DMS153 (cell line): Measurements from ENCODE around the gene EFCAB6.

ENCODE experiments used
- DNase-seq: peaks from one replicate; lab custom pipeline; 2025; lab: John Stamatoyannopoulos, UW

The EFCAB6 gene

DNA sequence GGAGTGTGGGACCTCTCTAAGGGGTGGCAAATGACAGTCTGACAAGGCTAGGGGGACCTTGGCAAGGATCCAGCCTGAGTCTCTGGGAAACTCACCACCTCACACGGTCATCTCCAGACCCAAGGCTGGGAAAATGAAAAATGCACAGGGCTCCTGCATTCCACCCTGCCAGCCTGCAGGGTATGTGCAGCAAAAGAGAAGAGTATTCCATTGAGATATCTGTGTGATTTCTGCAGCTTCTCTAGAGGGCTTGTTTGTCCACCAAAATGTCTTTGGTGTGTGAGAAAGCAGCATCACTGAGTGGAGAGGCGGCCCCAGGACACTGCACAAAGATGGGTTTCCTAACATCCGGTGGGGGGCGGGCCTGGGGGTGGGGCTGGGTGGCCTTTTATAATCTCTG lies 177.8 kb downstream of the EFCAB6 start:
- no peak for DNase-seq

DNA sequence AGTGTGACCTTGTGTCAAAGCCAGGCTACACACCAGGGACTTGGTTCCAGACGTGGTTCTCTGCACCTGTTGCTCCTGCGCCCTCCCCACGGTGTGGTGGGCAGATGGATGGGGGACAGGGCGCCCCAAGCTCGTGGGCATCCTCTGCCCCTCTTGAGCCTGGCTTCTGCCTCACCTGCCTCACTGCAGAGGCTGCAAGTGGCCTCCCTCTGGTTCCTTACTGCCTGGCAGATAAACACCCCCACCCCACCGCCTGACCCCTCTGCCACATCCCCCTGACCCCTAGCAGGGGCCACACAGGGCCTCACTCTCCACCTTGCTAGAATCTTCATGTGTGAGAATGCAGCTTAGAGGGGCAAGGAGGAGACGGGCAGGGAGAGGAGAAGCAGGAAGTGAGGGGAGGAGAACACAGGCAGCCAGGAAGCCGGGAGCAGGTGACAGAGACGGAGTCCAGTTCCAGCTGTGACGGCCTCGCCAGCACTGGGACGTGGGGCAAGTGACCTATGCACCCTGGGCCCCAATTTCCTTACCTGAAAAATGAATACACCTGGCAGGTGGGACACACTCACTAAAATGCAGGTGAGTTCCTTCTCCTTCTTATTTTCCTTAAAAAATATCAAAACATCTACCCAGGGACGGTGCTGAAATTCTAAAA lies 178.3 kb downstream of the EFCAB6 start:
- DNase-seq, result no peak

DNA sequence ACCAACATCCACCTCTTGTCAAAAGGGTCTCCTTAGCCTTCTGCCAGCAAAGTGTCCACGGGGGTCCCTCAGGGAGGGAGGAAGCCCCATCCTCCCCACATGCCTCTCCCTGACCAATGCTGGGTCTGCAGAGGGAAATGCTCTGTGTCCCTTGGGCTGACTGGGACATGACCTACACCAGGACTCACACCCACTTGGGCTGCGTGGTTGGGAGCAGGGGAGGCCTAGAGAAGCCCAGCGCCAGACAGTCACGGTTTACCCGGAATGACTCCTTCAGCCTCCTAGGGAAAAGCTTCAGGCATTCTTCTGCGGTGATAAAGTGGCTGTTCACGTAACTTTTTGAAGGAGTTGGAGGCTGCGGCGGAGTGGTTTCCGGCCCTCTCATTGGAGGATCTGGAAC lies 180.3 kb downstream of the EFCAB6 start:
- DNase-seq, result no peak

DNA sequence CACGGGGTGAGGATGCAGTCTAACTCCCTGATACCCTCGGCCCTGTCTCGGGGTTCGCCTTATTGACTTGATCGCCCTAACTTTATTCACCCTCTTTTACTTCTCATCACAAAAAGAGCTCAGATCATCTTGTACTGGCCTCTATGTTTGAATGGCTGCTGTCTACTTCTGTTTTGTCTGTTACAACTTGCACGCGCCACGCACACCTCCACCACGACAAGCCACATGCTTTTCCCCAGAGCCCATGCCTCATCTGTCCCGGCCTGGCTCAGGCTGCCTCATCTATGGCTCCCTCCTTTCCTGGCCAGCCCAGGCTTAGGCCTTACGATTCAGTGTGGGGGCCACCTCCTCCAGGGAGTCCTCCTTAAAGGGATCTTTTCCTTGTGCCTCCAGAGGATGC lies 180.9 kb downstream of the EFCAB6 start:
- DNase-seq, result no peak

DNA sequence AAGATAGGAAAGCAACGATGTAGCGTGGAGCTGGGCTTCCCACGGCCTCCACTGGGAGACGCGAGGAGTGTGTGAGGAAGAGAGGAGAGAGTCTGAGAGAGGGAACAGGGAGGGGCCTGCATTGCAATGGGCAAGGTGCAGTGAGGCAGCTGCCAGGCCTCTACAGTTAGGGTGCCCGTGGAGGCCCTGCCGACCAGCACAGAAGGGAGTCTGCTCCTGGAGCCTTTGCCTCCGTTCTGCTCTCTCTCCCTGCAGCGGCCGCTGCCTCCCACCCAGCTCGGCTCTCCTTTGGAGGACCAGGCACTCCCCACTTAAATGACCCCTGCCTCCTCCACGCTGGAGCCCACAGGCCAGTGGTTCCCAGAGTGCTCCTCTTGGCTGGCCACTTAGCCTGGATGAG lies 181.7 kb downstream of the EFCAB6 start:
- no peak for DNase-seq

DNA sequence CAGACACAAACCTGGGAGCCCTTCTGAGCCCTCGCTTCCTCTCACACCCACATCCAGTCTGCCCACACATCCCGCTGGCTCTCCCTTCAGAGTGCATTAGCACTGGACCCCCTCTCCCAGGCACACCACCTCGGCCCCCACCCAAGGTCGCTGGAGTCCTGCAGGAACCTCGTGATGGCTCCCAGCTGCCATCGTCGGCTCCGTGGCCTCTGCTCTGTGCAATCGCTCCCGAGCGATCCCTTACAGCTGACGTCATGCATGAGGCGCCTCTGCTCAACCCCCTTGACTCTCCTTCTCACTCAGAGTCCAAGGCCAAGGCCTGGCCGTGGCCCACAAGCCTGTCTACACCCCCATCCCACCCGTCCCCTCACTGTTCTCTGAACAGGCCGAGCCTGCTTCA lies 183.9 kb downstream of the EFCAB6 start:
- no peak for DNase-seq

DNA sequence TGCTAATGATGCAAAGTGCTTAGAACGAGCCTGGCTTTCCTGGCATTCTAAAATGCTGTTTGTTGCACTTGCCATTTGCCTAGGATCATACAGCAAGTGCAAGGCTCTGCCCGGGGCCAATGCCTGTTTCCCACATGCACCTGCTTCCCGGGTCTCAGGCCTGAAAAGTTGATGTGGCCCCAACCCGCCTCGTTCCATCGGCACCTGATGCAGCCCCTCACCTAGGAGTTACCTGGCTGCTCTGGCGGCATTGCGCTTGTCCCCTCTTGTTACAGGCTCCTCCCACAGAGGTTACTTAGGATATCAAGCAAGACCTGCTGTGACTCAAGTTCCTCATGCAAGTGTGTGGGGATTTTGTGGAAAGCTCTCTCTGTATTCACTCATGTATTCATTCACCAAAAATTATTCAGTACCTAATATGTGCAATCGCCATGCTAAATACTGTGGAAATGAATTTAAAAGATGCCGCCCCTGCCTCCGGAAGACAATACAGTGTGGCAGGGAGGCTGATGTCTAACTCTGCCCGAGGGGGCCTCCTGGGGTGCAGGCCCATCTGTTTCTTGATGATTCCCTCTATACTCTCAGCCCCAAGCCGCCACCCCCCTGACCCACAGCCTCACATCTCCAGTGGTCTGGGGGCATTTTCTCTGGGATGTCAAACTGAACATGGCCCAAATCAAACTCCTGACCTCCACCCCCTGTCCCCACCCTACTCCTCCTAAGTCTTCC lies 184.5 kb downstream of the EFCAB6 start:
- DNase-seq, result no peak

DNA sequence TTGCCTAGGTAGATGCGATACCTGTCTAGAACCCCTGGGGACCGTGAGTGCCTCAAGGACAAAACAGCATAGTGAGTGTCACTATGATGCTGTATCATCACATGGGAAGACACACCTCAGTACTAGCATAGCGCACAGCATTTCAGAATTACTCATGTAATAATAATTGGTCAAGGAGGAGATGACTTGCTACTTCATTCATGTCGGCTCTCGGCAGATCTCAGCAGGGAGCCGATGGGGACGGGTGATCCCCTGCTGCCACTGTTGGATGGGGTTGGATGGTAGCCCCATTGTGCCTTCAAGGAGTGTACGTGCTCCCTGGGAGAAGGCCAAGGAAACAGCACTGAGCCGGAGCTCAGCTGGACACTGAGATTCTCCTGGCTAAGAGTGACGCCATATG lies 186.9 kb downstream of the EFCAB6 start:
- no peak for DNase-seq

DNA sequence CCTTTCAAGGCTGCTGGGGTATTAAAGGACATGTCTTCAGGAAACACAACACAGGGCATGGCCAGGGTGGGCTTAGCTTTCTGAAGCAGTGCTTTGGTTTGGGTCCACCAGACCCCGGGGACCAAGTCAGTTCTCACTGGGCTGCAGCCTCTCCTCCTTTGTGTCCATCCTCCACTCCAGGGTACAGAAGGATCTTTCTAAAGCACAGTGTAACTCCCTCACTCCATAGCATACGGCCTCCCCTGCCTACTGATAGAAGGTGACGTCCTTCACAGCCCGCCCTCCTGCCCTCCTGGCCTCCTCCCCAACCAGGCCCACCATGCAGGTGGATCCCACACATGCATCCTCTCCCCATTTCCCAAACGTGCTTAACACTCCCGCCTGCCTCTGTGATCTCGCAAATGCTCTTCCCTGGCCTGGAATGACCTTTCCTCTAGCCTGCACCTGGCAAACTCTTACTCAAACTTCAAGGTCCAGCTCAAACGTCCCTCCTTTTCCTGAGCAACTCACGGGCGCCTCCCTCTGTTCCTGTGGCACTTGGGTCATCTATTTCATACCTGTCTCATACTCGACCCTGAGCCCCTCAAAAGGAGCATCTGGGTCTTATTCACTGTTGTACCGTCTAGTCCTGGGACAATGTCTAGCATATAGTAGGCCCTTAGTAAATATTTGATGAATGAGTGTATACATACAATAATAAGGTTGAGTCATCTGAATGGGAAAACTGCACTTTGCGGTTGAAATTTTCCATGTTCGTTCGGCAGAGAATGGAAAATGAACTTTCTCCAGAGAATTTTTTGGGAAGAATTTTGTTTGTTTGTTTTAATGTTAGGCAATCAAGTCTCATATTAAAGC lies 187.7 kb downstream of the EFCAB6 start:
- DNase-seq, result no peak

DNA sequence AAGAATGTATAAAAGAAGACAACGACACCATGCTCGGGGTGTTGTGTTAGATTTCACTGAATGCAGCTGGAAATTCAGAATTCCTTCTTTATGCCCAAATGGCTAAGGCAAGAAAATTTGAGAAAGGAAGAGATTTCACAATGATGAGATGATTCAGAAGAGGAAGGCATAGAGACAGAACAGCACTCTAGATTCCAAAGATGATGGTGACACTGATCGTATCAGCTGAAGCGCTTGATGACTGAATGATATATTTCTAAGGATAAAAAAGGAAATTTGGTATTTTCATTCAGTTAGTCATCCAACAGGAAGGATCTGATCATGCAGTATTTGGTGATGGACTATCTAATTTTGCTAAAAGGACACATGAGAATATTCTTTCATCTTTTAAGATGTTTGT lies 189.2 kb downstream of the EFCAB6 start:
- DNase-seq, result no peak

DNA sequence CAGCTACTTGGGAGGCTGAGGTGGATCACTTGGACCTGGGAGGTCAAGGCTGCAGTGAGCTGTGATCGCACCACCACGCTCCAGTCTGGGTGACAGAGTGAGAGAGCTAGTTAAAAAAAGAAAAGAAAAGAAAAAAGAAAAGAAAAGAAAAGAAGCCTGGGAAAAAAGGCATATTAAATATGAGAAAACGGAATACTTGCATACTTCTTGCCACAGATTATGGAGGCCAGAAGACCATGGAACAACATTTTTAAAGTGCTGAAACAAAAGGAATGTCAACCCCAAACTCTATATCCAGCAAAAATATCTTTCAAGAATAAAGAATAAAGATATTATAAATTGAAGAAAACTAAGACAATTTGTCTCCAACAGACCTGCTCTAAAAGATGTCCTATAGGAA lies 191.9 kb downstream of the EFCAB6 start:
- DNase-seq, result no peak

DNA sequence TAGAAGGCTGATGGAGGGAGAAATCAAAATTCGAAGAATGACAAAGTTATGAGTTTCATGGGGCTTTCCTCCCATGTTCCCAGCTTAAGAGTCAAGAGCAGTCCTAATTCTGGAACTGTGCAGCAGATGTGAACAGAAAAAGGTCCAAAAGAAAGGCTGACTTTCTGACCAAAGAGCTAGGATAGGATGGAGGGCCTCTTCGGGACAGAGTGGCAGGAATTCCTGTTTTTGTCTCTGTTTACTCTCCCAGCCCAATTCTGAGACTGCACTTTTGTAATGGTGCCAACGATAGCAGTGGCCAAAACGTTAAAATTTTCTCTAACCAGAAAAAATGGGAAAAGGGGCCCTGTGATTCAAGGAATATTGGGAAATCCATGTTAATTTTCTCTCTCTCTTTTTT lies 193.6 kb downstream of the EFCAB6 start:
- no peak for DNase-seq

DNA sequence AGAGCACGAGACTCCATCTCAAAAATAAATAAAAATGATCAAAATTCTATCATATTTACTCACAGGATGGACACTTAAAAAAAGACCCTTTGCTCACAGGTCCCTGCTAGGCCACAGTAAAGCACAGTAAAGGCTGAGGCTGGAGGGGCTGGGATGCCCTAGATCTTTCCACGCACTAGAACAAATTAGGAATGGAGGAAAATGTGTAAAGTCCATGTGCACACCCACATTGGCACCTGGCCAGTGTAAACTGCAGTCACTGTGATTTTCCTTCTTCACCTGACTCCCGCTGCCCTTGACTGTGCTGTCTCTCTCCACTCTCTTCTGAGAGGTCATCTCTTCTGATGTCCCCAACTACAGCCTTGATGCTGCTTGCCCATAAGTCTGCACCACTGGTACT lies 195.5 kb downstream of the EFCAB6 start:
- DNase-seq, result peak; percentile 16

DNA sequence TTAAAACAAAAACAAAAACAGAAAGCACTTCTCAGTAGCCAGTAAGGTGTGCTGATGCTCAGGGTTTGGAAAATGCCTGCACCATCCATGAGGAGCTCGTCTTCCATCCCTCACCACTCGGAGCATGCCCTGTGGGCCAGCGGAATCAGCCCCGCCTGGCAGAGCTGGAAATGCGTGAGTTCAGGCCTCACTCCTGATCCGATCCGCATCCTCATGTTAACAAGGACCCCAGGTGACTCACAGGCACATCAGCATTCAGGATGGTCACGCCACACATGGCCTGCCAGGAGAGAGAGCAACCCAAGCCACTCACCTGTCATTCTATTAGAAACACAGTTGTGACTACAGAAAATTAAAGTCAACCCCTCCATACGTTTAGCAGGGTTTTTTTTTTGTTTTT lies 211.8 kb downstream of the EFCAB6 start:
- DNase-seq, result no peak

DNA sequence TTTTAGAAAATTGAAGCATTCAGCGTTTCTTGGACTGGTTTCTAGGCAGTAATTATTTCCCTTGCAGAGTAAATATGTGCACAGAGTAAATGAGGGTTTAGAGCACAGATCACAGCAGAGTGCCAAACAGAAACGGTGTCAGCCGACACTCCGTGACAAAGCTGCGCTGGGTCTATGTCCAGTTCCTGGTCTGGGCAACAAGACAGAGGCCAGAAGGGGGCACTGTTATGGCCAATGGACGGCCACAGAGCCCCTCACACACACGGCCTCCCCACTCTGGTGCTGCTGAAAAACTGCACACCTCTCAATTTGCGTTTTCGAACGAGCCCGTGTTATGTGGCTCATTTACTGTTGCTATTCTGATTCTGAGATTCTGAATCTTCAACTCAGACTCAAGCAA lies 219.6 kb downstream of the EFCAB6 start:
- no peak for DNase-seq

DNA sequence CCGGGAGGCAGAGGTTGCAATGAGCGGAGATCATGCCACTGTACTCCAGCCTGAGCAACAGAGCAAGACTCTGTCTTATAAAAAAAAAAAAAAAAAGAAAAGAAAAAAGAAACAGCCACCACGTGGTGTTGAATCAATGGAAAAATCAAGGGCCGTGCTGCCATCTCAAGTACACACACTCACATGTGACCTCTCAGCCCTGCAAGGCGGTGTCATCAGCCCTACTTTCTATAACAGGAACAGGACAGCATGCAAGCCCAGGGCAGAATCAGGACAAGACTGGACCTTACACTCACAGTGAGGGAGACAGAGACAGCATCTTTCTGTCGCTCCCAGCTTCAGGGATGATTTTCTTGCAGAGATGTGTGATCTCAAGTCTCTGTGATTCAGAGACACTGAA lies 220.7 kb downstream of the EFCAB6 start:
- no peak for DNase-seq

DNA sequence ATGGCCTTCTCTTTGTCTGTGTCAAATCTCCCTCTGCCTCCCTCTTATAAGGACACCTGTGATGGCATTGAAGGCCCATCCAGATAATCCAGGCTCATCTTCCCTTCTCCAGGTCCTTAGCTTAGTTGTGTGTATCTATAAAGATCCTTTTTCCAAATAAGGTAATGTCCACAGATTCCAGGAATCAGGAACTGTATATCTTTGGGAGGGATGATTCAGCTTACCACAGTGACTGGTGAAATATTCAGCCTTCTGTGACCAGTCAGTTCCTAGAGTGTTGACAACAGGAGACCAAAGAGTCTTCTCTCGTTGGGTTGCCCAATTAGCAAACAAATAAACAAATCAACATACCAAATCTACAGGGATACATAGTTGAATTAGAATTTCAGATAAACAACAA lies 224.5 kb downstream of the EFCAB6 start:
- no peak for DNase-seq

DNA sequence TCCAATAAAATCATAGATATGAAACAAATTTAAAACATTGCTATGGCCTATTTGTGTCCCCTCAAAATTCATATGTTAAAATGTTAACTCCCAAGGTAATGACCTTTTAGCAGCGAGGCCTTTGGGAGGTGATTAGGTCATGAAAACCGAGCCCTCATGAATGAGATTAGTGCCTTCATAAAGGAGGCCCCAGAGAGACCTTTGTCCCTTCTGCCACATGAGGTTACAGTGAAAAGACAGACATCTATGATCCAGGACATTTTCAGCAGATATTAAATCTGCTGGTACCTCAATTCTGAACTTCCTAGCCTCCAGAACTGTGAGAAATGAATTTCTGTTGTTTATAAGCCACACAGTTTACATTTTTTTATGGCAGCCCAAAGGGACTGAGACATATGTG lies 228.6 kb downstream of the EFCAB6 start:
- DNase-seq, result no peak

DNA sequence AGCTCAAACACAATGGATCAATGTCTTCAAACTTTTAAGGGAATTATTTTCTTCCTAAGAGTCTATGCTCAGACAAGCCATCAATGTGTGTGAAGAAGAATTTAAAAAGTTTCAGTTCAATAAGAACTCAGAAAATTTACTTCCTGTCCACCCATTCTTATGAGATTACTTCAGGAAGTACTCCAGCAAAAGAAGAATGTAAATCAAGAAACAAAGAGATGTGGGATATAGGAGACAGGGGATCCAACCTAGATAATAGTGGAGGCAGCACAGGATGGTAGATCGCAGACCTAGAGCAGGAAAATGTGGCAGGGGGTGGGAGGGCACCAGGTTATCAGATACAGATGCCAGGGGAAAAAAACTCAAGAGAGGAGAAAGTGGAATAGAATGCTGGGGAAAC lies 229.7 kb downstream of the EFCAB6 start:
- no peak for DNase-seq

DNA sequence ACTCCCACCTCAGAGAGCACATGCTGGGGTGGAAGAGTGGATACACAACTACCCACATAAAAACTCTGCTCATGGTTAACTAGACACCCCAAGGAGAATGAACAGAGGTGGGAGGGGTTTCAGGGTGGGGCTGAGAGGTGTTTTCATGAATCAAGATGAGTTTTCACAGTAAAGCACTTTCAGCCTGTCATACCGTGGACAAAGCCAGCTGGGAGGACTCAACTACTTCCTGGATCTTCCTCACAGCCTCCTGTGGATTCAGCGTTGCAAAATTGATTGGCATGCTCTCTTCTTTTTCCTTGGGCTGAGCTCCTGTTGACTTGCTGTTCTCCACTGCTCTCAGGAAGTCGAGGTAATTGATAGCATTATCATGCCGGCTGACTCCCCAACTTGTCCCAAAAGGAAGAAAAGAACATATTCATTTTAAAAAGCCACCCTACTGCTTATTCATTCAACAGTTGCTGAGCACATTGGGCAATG lies 231.8 kb downstream of the EFCAB6 start:
- no peak for DNase-seq

DNA sequence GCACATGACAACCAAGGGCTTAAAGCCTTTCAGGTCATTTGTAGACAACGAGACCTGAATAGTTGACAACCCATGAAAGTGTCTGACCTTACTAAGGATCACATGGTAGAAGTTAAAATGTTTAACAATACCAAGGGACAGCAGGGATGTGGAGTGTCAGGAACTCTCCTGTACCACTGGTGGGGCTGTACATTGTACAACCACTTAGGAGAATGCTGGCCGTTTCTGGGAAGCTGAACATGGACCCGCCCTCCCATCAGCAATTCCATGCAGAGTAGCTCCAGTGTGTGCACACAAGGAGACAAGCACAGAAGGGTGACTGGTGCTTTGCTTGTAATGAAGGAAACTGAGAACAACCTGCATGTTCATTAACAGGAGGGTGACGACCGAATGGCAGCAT lies 237.4 kb downstream of the EFCAB6 start:
- no peak for DNase-seq

DNA sequence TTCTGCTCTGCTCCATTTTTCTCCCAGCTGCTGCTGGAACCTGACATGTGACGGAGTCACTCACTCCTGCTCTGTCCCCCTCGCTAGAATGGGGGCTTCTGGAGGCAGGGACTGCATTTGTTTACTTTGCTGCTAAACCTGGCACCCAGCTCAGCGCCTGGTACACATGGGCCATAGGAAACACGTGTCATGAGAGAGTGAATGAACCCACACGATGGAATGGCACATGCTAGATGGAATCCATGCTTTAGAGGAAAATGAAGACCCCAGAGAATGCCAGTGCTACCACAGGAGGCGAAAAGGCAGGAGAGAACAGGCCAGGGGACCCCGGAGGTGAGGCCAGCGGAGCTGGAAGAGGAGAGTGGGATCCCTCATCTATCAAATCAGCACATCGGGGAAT lies 239.4 kb downstream of the EFCAB6 start:
- no peak for DNase-seq

DNA sequence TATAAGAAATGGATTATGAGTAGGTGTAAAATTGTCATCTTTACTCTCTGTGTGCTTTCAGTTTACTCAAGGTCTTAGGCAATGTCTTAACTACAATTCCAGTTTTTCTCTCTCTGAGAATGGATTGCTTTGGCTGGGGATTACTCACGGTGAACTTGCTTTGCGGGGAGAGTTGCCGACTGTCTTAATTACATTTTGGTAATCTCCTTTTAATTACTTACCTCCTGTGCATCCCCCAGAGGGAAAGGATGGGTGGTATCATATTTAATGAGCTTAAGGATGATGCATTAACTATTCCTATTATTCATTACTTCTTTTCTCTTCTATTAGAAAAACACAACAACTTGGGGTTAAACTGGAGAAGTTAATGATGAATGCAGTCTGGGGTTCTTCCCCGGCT lies 240.9 kb downstream of the EFCAB6 start:
- no peak for DNase-seq
